GM19455 (cell line): Measurements from ENCODE around the gene HECW1.
"Not testable (repeated sequence)": the region's sequence is repeated elsewhere in the genome, so short reads cannot be mapped to it uniquely, and the experiment has no call there.

Experiments used
- ATAC-seq: cut with Tn5 transposase; IDR thresholded peaks from one replicate; pipeline ENCODE4 v1.9.1; 2021; ENCODE audit not compliant: unreplicated experiment

Gene HECW1

GRCh38 chr7:43560742-43561330 lies 448.4 kb downstream of the HECW1 start:
- ATAC-seq, result no peak

GRCh38 chr7:43562383-43562782 lies 449.9 kb downstream of the HECW1 start:
- ATAC-seq, result no peak

GRCh38 chr7:43565786-43566185 lies 453.3 kb downstream of the HECW1 start:
- ATAC-seq, result no peak

- no peak for ATAC-seq
Observed at GRCh38 chr7:43568529-43568928, 456.1 kb downstream of the HECW1 start.

GRCh38 chr7:43569424-43569823 lies 457.0 kb downstream of the HECW1 start:
- ATAC-seq, result peak; percentile 78

- peak; percentile 78 for ATAC-seq
Observed at GRCh38 chr7:43570688-43571365, 458.4 kb downstream of the HECW1 start.

- ATAC-seq, result no peak
Observed at GRCh38 chr7:43572516-43573049, 460.1 kb downstream of the HECW1 start.

GRCh38 chr7:43573832-43574231 lies 461.4 kb downstream of the HECW1 start:
- ATAC-seq, result not testable (repeated sequence)

- no peak for ATAC-seq
Observed at GRCh38 chr7:43575506-43575905, 463.1 kb downstream of the HECW1 start.

GRCh38 chr7:43576241-43576640 lies 463.8 kb downstream of the HECW1 start:
- no peak for ATAC-seq

- no peak for ATAC-seq
Observed at GRCh38 chr7:43577485-43577951, 465.1 kb downstream of the HECW1 start.

GRCh38 chr7:43582503-43583423 lies 470.3 kb downstream of the HECW1 start, which contains the start of gene STK17A:
STK17A (plus strand) TSS chr7:43583108; CDS start chr7:43583244, 136 bp downstream.
- peak; percentile 72 for ATAC-seq

GRCh38 chr7:43583424-43584194 lies 471.2 kb downstream of the HECW1 start:
- ATAC-seq, result peak; percentile 26

GRCh38 chr7:43584195-43584586 lies 471.7 kb downstream of the HECW1 start:
- no peak for ATAC-seq

GRCh38 chr7:43584733-43585132 lies 472.3 kb downstream of the HECW1 start:
- ATAC-seq, result not testable (repeated sequence)

GRCh38 chr7:43585562-43585961 lies 473.1 kb downstream of the HECW1 start:
- ATAC-seq, result no peak

- no peak for ATAC-seq
Observed at GRCh38 chr7:43586251-43586900, 473.9 kb downstream of the HECW1 start.

- ATAC-seq, result no peak
Observed at GRCh38 chr7:43588477-43589132, 476.2 kb downstream of the HECW1 start.

GRCh38 chr7:43589133-43589478 lies 476.7 kb downstream of the HECW1 start:
- ATAC-seq, result no peak

- no peak for ATAC-seq
Observed at GRCh38 chr7:43589728-43590127, 477.3 kb downstream of the HECW1 start.
